Parathyroid adenoma (tissue), 2 donors: ENCODE results near the gene TMEM223.
"Not testable (repeated sequence)": the region's sequence is repeated elsewhere in the genome, so short reads cannot be mapped to it uniquely, and the experiment has no call there.

Experiments used
- H2AFZ ChIP-seq: fragments of 300-600 bp; sonication (generic); one replicate; pipeline ENCODE4 v1.7.0; 2017; ENCODE audit warnings: antibody characterized with exemption, mild to moderate bottlenecking
- H3K27ac ChIP-seq: fragments of 300-600 bp; sonication (generic); one replicate; pipeline ENCODE4 v1.7.0; 2017
- H3K27me3 ChIP-seq: fragments of 300-600 bp; sonication (generic); one replicate; pipeline ENCODE4 v1.7.0; 2017; ENCODE audit warnings: low read length; ENCODE audit not compliant: control insufficient read depth, insufficient read depth
- H3K36me3 ChIP-seq: fragments of 300-600 bp; sonication (generic); one replicate; pipeline ENCODE4 v1.7.0; 2017; ENCODE audit warnings: low read length; ENCODE audit not compliant: control insufficient read depth, insufficient read depth
- H3K4me1 ChIP-seq: fragments of 300-600 bp; sonication (generic); one replicate; pipeline ENCODE4 v1.7.0; 2017; ENCODE audit warnings: control low read depth
- H3K4me2 ChIP-seq: fragments of 300-600 bp; sonication (generic); one replicate; pipeline ENCODE4 v1.7.0; 2017; ENCODE audit warnings: low read length
- H3K4me3 ChIP-seq: fragments of 300-600 bp; sonication (generic); one replicate; pipeline ENCODE4 v1.7.0; 2017; ENCODE audit warnings: low read depth, low read length
- H3K79me2 ChIP-seq: fragments of 300-600 bp; sonication (generic); one replicate; pipeline ENCODE4 v1.7.0; 2017; ENCODE audit warnings: control low read depth
- H3K9ac ChIP-seq: fragments of 300-600 bp; sonication (generic); one replicate; pipeline ENCODE4 v1.7.0; 2017; ENCODE audit warnings: mild to moderate bottlenecking
- H3K9me3 ChIP-seq: fragments of 300-600 bp; sonication (generic); one replicate; pipeline ENCODE4 v1.7.0; 2017; ENCODE audit warnings: low read length; ENCODE audit not compliant: control insufficient read depth
- TF ChIP-seq, protein P1 (sequence below): fragments of 300-600 bp; sonication (generic); IDR thresholded peaks from one replicate; pipeline ENCODE4 v1.7.0; 2017; ENCODE audit warnings: antibody characterized with exemption, mild to moderate bottlenecking
- donor health status: primary hyperparathyroidism.

TMEM223 gene

DNA sequence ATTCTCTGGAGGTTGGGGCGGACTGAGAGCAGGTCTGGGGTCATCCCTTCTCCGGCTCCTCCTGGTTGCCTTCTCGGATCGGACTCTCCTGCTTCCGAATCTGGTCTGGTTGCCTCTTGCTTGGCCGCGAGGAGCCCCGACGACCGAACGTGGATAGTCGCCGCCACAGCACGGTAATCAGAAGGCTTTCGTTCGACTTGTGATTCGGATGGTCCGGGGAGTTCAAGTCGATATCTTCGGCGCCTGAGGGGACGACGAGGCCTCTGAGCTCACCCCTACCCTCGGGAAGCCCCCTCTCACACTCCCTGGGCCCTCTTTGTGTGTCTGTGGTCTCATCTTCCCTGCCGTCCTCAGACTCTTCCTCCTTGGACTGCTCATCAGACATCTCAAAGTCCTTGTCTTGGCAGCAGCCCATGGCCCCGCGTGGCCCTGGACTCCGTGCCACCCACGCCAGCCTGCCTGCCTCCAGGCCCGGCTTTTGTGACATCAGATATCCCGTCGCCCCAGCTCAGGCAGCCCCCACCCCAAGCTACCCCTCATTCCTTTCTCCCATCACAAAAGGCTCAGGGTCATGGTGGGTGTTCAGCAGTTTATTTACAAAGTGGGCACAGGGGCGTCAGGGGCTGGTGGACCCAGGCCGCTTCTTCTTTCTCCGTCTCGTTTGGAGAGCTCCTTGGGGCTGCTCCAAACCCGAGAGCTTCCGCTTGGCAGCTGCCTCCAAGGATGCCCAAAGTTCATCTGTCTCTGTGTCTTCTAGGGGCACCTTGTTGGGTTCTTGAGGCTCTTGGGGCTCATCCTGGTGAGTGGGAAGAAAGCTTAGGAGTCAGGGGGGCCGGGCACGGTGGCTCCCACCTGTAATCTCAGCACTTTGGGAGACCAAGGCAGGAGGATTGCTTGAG lies 40.8 kb upstream of the TMEM223 start, which contains the start of gene TEX54:
Gene TEX54 (minus strand): TSS at position 506 of the 899 bp plus-strand sequence.
- Histone ChIP-seq H3K9ac (peak within 1 kb of the TSS; percentile 20), H3K27me3 (no peaks in the 10 kb centered on the region), H3K27ac (peak within 1 kb of the TSS; percentile 82), H3K4me3 (peak within 1 kb of the TSS; percentile 94), H3K9me3 (no peaks in the 10 kb centered on the region), H2AFZ (peak within 1 kb of the TSS; percentile 65), H3K4me1 (peaks cover 4% of the 10 kb centered on the region), H3K79me2 (peaks cover 6% of the 10 kb centered on the region), H3K4me2 (peak within 1 kb of the TSS; percentile 93), H3K36me3 (no peaks in the 10 kb centered on the region)
- TF ChIP-seq, protein P1, sequence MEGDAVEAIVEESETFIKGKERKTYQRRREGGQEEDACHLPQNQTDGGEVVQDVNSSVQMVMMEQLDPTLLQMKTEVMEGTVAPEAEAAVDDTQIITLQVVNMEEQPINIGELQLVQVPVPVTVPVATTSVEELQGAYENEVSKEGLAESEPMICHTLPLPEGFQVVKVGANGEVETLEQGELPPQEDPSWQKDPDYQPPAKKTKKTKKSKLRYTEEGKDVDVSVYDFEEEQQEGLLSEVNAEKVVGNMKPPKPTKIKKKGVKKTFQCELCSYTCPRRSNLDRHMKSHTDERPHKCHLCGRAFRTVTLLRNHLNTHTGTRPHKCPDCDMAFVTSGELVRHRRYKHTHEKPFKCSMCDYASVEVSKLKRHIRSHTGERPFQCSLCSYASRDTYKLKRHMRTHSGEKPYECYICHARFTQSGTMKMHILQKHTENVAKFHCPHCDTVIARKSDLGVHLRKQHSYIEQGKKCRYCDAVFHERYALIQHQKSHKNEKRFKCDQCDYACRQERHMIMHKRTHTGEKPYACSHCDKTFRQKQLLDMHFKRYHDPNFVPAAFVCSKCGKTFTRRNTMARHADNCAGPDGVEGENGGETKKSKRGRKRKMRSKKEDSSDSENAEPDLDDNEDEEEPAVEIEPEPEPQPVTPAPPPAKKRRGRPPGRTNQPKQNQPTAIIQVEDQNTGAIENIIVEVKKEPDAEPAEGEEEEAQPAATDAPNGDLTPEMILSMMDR: no peak

DNA sequence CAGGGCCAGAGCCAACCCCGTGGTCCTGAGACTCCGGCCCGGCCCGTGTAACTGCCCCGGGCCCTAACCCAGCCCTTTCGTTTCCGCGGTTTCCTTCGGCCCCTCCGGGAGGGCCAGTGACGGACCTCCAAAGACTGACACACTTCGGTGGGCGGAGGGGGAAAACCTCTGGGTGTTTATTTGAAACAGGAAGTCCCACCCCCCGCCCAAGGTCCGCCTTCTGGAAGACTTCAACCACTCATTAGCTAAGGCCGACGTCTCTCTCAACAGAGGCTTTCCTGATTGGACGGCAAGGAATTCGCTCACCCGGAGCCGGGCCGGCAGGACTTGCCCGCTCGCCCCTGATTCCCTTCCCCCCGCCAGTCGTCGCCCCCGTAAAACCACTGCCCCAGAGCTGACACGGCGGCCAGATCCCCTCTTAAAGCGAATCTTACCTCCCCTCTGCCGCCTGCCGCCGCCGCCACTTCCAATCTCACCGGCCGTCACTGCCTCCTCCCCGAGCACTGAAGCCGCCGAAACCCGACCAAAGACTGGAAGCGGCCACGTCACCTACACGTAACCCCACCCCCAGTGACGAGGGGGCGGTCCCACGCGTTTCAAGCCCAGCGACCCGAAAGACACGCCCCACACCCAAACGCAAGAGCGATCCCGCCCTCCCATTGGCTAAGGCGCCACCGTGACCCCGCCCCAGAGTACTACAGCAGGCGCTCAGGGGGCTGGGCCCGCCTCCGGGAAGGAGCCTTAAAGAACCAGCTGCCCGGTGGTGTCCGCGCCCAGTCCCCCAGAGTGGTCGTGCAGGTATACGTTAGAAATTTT lies 39.9 kb upstream of the TMEM223 start, which contains the start of gene STX5:
Gene STX5 (minus strand): TSS at position 532 of the 816 bp plus-strand sequence. CDS start 808 bp downstream, outside the sequence.
- H3K9ac ChIP-seq: peak within 1 kb of the TSS; percentile 20
- H3K4me1 ChIP-seq: peaks cover 4% of the 10 kb centered on the region
- no peaks in the 10 kb centered on the region for H3K9me3 ChIP-seq
- no peaks in the 10 kb centered on the region for H3K27me3 ChIP-seq
- H2AFZ ChIP-seq: peak within 1 kb of the TSS; percentile 65
- peaks cover 6% of the 10 kb centered on the region for H3K79me2 ChIP-seq
- peak within 1 kb of the TSS; percentile 93 for H3K4me2 ChIP-seq
- H3K27ac ChIP-seq: peak within 1 kb of the TSS; percentile 82
- peak within 1 kb of the TSS; percentile 94 for H3K4me3 ChIP-seq
- no peaks in the 10 kb centered on the region for H3K36me3 ChIP-seq
- TF ChIP-seq, protein P1: no peak

DNA sequence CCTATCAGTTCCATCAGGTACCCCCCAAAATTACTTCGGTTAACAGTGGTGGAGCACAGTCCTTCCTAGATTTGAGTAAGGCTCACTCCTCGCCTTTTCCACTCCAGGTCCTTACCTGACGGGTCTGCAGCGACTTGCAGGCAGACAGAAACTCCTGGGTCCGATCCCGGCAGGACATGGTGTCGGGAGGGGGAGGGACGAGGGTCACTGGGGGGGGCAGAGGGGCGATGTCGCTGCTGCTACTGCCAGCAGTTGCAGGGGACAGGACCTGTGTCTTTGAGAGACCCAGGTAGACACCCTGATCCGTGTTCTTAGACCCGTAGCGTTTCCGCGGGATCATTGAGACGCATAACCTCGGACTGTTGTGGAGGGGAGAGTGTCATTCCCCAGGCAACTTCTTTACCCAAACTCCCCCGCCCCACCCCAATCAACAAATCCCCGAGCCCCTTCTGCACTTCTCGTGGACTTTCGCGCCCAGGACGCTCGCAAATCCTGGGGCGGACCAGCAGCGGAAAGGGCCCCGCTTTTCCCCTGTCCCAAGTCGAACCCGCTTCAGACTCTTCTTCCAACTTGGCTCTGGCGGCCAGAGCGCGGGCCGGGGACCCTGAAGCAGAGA lies 39.2 kb upstream of the TMEM223 start:
- Histone ChIP-seq H3K36me3 (no peaks in the 10 kb centered on the region), H3K9ac (peak overlapping the region; percentile 20), H3K27me3 (no peaks in the 10 kb centered on the region), H3K4me3 (peak overlapping the region; percentile 94), H3K27ac (peak overlapping the region; percentile 82), H3K4me2 (peak overlapping the region; percentile 64), H3K9me3 (no peaks in the 10 kb centered on the region), H2AFZ (peak overlapping the region; percentile 65), H3K4me1 (peaks cover 4% of the 10 kb centered on the region), H3K79me2 (peaks cover 6% of the 10 kb centered on the region)
- TF ChIP-seq, protein P1: no peak

DNA sequence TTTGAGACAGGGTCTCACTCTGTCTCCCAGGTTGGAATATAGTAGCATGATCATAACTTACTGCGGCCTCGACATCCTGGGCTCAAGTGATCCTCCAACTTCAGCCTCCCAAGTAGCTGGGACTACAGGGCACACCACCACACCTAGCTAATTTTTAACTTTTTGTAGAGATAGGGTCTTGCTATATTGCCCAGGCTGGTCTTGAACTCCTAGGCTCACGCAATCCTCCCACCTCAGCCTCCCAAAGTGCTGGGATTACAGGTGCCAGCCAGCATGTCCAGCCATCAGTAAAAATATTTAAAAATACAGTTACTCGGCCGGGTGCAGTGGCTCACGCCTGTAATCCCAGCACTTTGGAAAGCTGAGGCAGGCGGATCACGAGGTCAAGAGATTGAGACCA lies 36.3 kb upstream of the TMEM223 start:
- not testable (repeated sequence) for H3K4me2 ChIP-seq, H3K9ac ChIP-seq, H3K27ac ChIP-seq, H3K4me3 ChIP-seq, H3K36me3 ChIP-seq, H3K79me2 ChIP-seq, H3K4me1 ChIP-seq, H3K27me3 ChIP-seq, H2AFZ ChIP-seq, H3K9me3 ChIP-seq
